SHP77 treated with DMSO at 0.1 percent for 48 hours (cell line): ENCODE results near the gene SLC8A1.

ENCODE experiments used
- DNase-seq: peaks from one replicate; lab custom pipeline; 2025; lab: John Stamatoyannopoulos, UW

The SLC8A1 gene

DNA sequence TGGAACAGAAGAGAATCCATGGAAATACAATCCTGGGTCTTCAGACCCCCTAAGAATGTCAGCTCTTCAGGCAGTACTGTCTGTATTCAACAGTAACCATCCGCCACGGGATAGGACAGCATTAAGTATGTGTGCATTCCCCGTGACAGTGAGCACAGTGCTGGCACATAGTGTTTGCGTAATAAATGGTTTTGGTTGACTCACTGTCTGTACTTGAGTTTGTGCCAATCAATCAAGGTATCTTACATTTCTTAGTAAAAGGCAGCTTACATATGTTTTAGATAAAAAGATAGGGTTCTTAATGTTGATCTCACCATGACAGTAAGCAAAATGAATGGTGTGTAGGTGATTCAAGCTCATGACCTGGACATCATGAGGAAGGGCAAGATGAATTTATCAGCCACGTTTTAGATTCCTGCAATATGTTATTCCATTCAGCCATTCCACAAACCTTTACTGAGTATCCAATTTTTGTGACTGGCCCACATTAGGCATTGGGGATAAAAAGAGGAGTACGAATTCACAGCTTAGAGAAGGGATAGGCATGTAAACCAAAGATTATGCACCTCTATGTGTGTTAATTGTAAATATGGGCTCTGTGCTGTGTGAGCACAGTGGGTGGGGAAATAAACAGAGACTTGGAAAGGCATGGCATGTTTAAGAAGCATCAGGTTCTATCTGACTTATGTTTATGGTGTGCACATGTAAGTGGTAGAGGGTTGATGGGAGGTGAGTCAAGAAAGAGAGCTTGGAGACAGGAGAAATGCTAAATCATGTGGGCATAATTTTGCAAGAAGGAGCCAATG is 258.8 kb downstream of the SLC8A1 start:
- DNase-seq = no peak

GRCh38 chr2:40190457-40190856 is 261.4 kb downstream of the SLC8A1 start:
- DNase-seq = no peak

DNA sequence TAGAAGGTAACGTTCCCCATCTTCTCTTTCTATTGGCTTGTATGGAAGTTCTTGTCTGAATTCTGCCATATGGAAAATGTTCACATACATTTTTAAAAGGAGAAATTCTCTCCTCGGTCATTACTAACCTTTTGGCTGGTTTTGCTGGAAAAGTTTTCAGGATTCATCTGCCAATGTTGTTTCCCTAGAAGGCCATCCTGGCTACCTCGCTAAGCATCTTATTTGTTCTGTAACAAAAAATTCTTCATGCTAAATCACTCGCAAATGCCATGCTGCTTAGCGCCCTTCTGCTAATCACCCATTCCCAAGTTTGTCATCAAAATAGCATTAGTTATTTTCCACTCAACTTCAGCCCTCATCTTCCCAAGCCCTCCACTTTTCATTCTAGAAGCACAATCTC is 262.0 kb downstream of the SLC8A1 start:
- no peak for DNase-seq

- no peak for DNase-seq
Observed at GRCh38 chr2:40187054-40187453, 264.8 kb downstream of the SLC8A1 start.

GRCh38 chr2:40184551-40184950 is 267.3 kb downstream of the SLC8A1 start:
- no peak for DNase-seq

DNA sequence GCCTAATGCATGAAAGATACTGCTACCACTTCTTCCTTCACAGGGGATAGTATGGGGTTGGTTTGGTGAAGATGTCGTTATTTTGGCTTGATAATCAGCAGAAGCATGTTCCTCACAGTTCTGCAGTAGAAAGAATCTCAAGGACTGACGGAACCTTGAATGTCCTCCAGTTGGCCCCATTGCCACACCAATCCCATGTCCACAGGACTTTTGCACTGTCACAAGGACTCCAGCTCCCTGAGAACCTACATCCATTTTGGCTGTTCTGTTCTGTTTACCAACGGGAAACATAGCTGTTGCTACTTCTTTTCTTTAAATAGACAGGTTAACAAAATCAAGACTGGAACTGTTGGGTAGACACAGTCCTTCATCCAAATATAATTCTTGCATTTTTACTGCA is 270.0 kb downstream of the SLC8A1 start:
- no peak for DNase-seq

DNA sequence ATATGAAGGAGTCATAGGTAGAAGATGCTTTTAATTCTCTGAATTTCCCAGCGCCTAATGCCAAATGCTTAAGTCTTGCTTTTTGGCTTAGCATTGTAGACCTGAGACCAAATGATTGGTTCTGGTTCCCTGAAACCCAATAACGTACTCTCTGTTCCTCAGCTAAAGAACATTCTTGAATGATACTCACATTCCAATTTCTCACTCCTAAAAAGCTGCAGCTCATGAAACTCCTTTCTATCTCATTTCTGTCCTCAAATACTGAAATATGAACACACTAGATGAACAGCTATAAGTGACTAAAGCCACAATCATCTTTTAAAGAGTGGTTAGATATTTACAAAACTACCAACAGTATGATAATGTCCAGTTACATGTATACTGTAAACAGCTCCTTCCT is 272.1 kb downstream of the SLC8A1 start:
- DNase-seq = no peak

GRCh38 chr2:40178971-40179370 is 272.9 kb downstream of the SLC8A1 start:
- no peak for DNase-seq

- DNase-seq = no peak
Observed at GRCh38 chr2:40178171-40178778, 273.6 kb downstream of the SLC8A1 start.

GRCh38 chr2:40177366-40177765 is 274.5 kb downstream of the SLC8A1 start:
- DNase-seq = no peak

DNA sequence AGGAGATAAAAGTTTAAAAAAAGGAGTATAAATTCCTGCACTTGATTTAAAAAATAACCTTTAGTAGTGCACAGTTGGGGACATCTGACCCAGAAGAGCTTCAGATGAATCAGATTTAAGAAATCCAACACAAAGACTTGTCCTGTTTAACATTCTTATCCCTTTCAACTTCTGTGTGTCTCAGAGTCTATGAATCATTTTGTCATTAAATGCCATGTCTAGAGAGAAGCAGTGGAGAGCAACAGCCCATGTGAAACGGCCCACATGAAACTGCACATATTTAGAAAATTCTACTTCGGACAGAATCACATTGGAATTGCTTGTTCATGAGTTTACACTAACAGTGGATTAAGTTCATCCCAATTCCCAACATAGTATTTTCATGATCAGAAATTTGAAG is 278.6 kb downstream of the SLC8A1 start:
- no peak for DNase-seq

GRCh38 chr2:40169856-40170255 is 282.0 kb downstream of the SLC8A1 start:
- DNase-seq = no peak

- no peak for DNase-seq
Observed at GRCh38 chr2:40169430-40169829, 282.5 kb downstream of the SLC8A1 start.

DNA sequence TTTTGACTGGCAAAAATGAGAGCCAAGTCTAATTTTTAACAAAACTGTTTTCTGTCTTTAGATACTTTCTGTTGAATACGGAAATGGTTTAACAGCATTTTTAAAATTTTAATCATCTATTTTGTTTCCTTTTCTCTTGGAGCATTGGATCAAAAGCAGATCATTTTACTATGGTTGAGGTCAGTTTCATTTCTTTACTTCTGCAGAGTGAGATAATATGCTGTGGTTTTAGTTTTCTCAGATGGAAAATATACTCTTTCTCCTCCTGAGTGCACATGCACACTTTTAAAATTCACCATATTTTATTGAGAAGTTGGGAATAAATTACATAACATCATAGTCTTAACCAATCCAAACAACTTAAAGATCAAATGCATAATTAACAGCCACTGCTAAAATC is 283.3 kb downstream of the SLC8A1 start:
- no peak for DNase-seq

- no peak for DNase-seq
Observed at GRCh38 chr2:40168032-40168431, 283.9 kb downstream of the SLC8A1 start.

GRCh38 chr2:40166006-40166405 is 285.9 kb downstream of the SLC8A1 start:
- DNase-seq = no peak

GRCh38 chr2:40165509-40165844 is 286.4 kb downstream of the SLC8A1 start:
- DNase-seq = no peak

DNA sequence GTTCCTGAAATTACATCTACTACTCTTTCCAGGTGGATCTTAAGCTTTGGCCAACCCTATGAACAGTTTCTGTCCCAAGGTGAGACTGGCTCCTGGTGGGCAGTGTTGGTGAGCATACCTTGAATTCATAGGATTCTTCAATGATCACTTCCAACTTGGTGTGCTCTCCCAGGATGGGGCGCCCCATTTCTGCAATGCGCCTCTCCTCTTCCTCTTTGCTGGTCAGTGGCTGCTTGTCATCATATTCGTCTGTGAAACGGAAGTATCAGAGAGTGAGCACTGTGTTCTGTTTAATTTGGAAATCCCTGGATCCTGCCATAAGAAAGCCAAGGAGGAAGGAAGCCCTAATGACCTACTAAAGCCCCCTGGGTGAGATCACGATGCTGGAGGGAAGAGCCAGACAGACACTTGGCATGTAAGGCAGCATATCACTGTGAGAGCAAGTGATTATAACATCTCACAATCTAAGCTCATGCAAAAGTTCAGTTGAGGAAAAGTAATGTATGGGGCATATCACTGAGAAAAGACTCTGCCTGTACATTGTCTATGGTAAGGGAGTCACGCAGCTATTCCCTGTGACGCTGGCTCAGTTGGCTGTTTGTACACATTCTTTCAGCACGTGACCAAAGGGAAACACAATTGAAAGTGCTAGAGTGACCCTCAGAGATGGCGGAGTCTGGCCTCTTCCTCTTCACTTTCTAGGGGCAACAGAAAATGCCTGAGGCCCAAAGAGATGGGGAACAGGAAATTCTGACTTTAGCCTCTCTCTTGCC is 287.0 kb downstream of the SLC8A1 start:
- no peak for DNase-seq

- no peak for DNase-seq
Observed at GRCh38 chr2:40161986-40162385, 289.9 kb downstream of the SLC8A1 start.

GRCh38 chr2:40160751-40161218 is 291.1 kb downstream of the SLC8A1 start:
- DNase-seq = no peak

DNA sequence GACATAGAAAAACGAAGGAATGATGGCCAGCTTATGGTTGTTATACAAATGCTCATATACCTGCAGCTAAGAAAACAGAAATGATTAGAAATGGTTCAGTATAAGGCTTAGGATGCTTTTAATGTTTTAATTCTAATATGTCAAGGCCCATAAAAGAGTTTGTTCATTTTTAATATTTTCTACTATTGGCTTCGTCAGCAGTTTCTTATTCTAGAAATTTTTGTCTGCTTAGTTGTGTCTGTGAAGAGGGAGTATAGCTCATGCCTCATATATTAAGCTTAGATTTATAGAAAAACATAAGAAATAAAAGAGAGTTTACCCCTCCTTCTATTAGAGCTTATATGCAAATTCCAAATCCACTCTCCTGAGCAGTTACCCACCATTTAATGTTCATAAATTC is 292.6 kb downstream of the SLC8A1 start:
- DNase-seq = no peak

DNA sequence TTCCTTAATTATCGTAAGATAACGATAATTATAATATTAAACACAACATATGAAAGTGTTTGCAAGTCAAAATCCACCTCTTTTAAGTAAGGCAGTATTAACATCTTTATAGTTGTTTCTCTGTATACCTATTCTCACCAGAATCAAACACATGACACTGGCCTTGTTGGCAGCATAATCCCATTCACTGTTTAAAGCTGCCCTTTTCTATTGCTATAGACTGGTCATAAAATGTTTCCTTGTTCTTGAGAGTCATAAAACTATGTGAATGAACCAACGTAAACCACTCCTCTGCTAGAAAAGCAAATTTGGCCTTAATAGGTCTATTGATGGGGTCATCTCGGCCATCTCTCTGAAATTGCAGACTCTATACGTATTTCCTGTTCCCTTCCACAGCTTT is 293.1 kb downstream of the SLC8A1 start:
- DNase-seq = no peak

DNA sequence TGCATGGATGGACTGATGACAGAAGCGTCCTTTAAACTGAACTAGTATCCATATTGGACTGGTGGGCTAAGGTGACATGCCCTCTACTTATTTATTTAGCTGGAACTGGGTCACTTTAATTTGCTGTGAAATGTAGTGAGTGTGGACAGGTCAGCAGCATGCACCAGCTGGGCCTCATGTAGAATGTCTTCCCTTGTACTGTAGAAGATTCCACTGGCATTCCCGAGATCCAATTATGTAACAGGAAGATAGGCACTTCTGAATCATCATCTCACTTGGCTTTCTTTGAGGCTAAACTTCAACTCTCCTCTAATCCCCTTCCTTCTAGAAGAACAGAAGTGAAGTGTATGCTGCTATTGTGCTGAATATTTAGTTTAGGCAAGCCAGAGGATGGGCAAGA is 296.2 kb downstream of the SLC8A1 start:
- no peak for DNase-seq
